GM18867 (cell line): ENCODE measurements around the gene BRS3.

Experiments
- ATAC-seq: cut with Tn5 transposase; IDR thresholded peaks from one replicate; pipeline ENCODE4 v1.9.1; 2021; ENCODE audit warnings: mild to moderate bottlenecking, moderate library complexity; ENCODE audit not compliant: unreplicated experiment

The BRS3 gene

GRCh38 chrX:136493011-136493410, 5.3 kb downstream of the BRS3 start:
- ATAC-seq = no peak

- ATAC-seq = no peak
These were observed 7.3 kb downstream of the BRS3 start for GRCh38 chrX:136495043-136495442.

GRCh38 chrX:136496186-136496763, 8.5 kb downstream of the BRS3 start:
- no peak for ATAC-seq

GRCh38 chrX:136496764-136497555, 9.2 kb downstream of the BRS3 start:
- peak; percentile 81 for ATAC-seq

- peak; percentile 17 for ATAC-seq
These were observed 9.9 kb downstream of the BRS3 start, which contains the start of gene HTATSF1 for GRCh38 chrX:136497556-136498052. Gene HTATSF1, plus strand, starts transcription at chrX:136497592. Its CDS starts 93 bp downstream, at chrX:136497685.

GRCh38 chrX:136519069-136519468, 31.3 kb downstream of the BRS3 start:
- ATAC-seq = no peak

- no peak for ATAC-seq
These were observed 36.0 kb downstream of the BRS3 start for GRCh38 chrX:136523770-136524169.

- ATAC-seq = no peak
These were observed 38.2 kb downstream of the BRS3 start for GRCh38 chrX:136525738-136526606.

- ATAC-seq = no peak
These were observed 41.0 kb downstream of the BRS3 start for GRCh38 chrX:136528645-136529315.

- no peak for ATAC-seq
These were observed 42.0 kb downstream of the BRS3 start for GRCh38 chrX:136529795-136530194.

- no peak for ATAC-seq
These were observed 44.2 kb downstream of the BRS3 start, which contains the start of gene VGLL1 for GRCh38 chrX:136531951-136532350. Gene VGLL1, plus strand, starts transcription at chrX:136532215. Its CDS starts 3,806 bp downstream, at chrX:136536021.

- ATAC-seq = no peak
These were observed 46.4 kb downstream of the BRS3 start for GRCh38 chrX:136534131-136534530.

- ATAC-seq = no peak
These were observed 51.1 kb downstream of the BRS3 start for GRCh38 chrX:136538811-136539210.

- no peak for ATAC-seq
These were observed 52.5 kb downstream of the BRS3 start for GRCh38 chrX:136540226-136540625.

- no peak for ATAC-seq
These were observed 53.5 kb downstream of the BRS3 start for GRCh38 chrX:136541294-136541693.

GRCh38 chrX:136542281-136542680, 54.5 kb downstream of the BRS3 start:
- no peak for ATAC-seq
